Activated naive CD4-positive, alpha-beta T cell treated with anti-CD3 and anti-CD28 coated beads, Interleukin-2, amount 10 ng/mL, durations not matched to agents 5 hours and 36 hours (primary cell): ENCODE results near the gene HAUS1. TPM values are rescaled to one million over a fixed set of nuclear protein-coding genes. Genes with fewer than 3 reads are reported as not detected.

Experiments used
- total RNA-seq, 2 experiments: library from RNA; stranded (reverse); gene quantifications; one replicate each; pipeline ENCODE4 v1.2.3, GENCODE V29; 2021

HAUS1 gene, protein sequence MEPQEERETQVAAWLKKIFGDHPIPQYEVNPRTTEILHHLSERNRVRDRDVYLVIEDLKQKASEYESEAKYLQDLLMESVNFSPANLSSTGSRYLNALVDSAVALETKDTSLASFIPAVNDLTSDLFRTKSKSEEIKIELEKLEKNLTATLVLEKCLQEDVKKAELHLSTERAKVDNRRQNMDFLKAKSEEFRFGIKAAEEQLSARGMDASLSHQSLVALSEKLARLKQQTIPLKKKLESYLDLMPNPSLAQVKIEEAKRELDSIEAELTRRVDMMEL
- 10 to 100 TPM; 47.5 to 49.7 TPM for total RNA-seq

DNA sequence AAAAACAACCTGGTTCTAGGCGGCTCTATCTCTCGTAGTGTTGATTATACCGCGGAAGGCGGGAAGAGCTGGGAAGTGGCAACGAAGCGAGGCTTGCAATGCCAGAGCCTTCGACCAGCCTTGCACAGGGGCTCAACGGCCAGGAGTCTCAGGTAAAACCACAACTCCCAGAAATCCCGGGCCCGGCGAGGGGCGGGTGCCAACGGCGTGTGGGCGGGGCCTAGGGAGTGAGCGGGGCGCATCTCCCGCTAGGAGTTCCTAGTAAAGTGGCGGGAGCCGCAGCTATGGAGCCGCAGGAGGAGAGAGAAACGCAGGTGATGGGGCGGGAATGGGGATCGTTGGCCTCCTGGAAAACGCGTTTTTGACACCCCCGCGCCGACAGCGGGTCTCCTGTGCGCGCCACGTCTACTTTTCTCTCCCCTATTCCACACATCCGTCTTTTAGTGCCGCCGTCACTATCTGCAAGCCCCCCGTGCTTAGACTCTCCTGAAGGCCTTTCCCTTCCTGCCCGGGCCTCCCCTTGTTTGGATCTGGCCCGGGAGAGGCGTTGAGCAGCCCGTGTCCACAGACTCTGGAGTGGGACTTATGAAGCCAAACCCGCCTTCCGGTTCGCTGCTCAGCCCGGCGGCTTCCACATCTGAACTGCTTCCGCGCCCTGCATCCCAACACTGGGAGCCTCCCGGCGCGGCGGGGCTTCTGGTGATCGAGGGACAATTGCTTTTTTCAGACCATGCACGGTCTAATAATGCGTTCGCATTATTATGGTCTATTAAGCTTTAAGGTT is at the start of gene HAUS1:
Gene HAUS1, plus strand, starts transcription at position 258 of the 784 bp plus-strand sequence. Its CDS starts 27 bp downstream, at position 285.

DNA sequence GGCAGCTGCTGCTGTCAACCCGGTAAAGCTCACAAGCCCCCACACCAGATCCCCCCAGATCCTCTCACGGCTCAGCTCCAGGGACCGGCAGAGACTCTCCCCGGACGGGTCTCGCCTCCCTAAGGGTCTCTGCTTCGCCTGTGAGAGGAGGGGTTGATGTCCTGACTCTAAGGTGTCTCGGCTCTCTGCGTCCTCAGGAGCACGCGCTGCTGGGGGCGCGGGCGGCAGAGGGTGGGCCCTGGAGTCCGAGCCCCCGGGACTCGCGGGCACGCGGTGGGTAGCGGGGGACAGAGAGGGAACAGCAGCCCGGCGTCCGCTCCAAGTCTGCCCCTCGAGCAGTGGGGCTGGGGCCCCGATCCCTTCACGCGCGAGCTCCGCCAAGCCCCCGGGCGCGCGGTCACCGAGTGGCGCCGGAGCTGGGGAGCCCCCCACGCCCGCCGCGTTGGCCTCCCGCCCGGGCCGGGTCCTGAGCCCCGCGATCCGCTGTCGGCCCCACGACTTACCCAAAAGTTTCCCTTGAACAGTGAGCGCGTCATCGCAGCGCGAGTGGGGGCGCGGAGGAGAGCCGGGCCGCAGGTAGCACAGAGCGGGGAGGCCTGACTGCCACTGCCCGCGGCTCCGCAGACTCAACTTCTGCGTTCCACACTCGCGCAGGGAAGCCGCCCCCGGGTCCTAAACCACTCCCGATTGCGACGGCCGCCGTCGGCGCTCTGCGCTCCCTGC is 32.4 kb upstream of the HAUS1 start, which contains the start of gene PSTPIP2:
Gene PSTPIP2, minus strand, starts transcription at position 608 of the 723 bp plus-strand sequence. Its CDS starts 72 bp downstream, at position 536.

DNA sequence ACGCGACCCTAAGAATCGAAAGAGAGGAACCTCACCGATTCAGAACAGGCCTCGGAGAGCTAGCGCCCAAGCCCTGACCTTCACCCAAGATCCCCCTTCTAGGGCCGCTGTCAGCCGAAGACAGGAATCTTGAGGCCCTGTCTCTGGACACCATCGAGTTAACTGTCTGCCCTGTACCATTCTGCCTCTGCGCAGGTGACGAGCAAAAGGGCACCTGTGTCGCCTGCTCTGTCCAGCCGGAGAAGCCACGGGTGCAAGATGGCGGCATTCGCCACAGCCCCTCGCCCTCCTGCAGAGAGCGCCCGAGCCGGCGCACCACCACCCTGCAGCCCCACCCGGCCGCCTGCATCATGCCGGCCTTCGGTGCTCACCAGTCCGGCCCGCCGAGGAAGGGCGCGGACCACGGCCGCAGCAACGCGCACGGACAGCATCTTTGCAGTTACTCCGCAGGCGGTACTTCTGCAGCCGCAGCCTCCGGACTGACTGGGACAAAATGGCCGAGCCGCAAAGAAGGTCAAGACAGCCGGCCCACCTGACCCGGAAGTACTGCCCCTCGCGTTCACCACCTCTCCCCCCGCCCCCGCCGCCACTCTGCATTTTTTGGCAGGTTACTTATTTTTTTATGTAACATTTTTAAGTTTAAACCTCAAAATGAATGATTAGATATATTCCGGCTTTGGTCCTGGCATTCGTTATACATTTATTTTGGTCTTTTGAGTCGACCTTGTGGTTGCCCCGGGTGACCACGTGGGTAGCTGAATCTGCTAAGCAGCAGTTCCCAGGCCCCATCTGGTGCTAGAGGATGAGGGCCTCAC is 6.2 kb upstream of the HAUS1 start, which contains the start of gene ATP5F1A:
Gene ATP5F1A, minus strand, starts transcription at position 496 of the 815 bp plus-strand sequence. Its CDS starts 65 bp downstream, at position 431.

Other genes starting within 250 kb of the HAUS1 start
- 10 to 100 TPM; 24.8 to 25.1 TPM for gene EPG5, start 137.1 kb upstream of the HAUS1 start, total RNA-seq
- gene PSTPIP2, start 32.1 kb upstream of the HAUS1 start, total RNA-seq = 10 to 100 TPM; 11.3 to 12.8 TPM
- gene ATP5F1A, start 6.1 kb upstream of the HAUS1 start, total RNA-seq = 100 to 1,000 TPM; 309 to 311 TPM